ENCODE data around the gene VBP1. TPM values are rescaled to one million over a fixed set of nuclear protein-coding genes. Genes with fewer than 3 reads are reported as not detected.

Gene VBP1
- polyA plus RNA-seq, 1 of the 3 experiments (the other 2 are of a cell fraction): 13.8 TPM

GRCh38 chrX:155235891-155236290 is 19.6 kb downstream of the VBP1 start:
- DNase-seq: no peak
- ChIA-PET POLR2A (no interaction called here), CTCF (interaction anchor here (0.9 to 1.0 kb wide), 2 partner anchors 10 to 15 kb away, joined by 3 read pairs; no protein-coding TSS in a partner anchor)
- Histone ChIP-seq H3K36me3 (replicated peaks in 1 of 2; ENCODE audit: control insufficient read depth in 1 of 2, insufficient read depth in 2 of 2, low read length in 1 of 2) (peaks cover 18 to 38% of the 10 kb centered on the region in 2 experiments), H3K79me2 (ENCODE audit: insufficient read depth) (peaks cover 9% of the 10 kb centered on the region; the same call in 1 of the 2 replicates), H2AFZ (ENCODE audit: low read depth) (no peak overlapping the region), H3K9ac (no peak overlapping the region), H3K4me1 (ENCODE audit: control insufficient read depth in 1 of 2, insufficient read depth in 2 of 2, low read depth in 1 of 2, low read length in 1 of 2) (no peaks in the 10 kb centered on the region), H3F3A (replicated peaks; ENCODE audit: insufficient read depth) (no peaks in the 10 kb centered on the region), H3K27ac (ENCODE audit: low read depth in 2 of 2, low read length in 1 of 2) (no peak overlapping the region), H3K4me3 (ENCODE audit: low read depth in 2 of 2, low read length in 1 of 2) (no peak overlapping the region), H3K4me2 (no peak overlapping the region), H4K20me1 (ENCODE audit: insufficient read depth) (no peaks in the 10 kb centered on the region), H3K9me2 (no peaks in the 10 kb centered on the region), H3K27me3 (ENCODE audit: insufficient read depth) (no peaks in the 10 kb centered on the region), H3K9me3 (no peaks in the 10 kb centered on the region)
- TF ChIP-seq, protein P1, sequence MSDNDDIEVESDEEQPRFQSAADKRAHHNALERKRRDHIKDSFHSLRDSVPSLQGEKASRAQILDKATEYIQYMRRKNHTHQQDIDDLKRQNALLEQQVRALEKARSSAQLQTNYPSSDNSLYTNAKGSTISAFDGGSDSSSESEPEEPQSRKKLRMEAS (IDR thresholded peaks at IDR 0.05; ENCODE audit: low read depth): no peak
- no peak for TF ChIP-seq RAD21 (IDR thresholded peaks at IDR 0.05; ENCODE audit: low read length)
- no peak for TF ChIP-seq POLR2AphosphoS5 (IDR thresholded peaks at IDR 0.05; ENCODE audit: low read depth, low read length)
- TF ChIP-seq RXRA (IDR thresholded peaks at IDR 0.05; ENCODE audit: borderline replicate concordance, low read depth): no peak
- no peak for TF ChIP-seq ELF1 (IDR thresholded peaks at IDR 0.05)
- no peak for TF ChIP-seq GATA2 (CRISPR knock-in tag; IDR thresholded peaks at IDR 0.05)
- TF ChIP-seq SMC3 (IDR thresholded peaks at IDR 0.05; ENCODE audit: low read depth, low read length): no peak
- TF ChIP-seq MXI1 (IDR thresholded peaks at IDR 0.05; ENCODE audit: low read depth, low read length): no peak
- no peak for TF ChIP-seq FOXM1 (IDR thresholded peaks at IDR 0.05; ENCODE audit: low read depth)
- no peak for TF ChIP-seq CTCF (IDR thresholded peaks at IDR 0.05)
- no peak for TF ChIP-seq ZBTB33 (IDR thresholded peaks at IDR 0.05; ENCODE audit: borderline replicate concordance, low read depth)
- no peak for TF ChIP-seq FOSL2 (IDR thresholded peaks at IDR 0.05; ENCODE audit: borderline replicate concordance, low read depth)
- TF ChIP-seq TCF12 (IDR thresholded peaks at IDR 0.05): no peak
- TF ChIP-seq NFIC (IDR thresholded peaks at IDR 0.05; ENCODE audit: borderline replicate concordance): no peak
- no peak for TF ChIP-seq USF1 (IDR thresholded peaks at IDR 0.05; ENCODE audit: borderline replicate concordance, low read depth)
- no peak for TF ChIP-seq EP300 (IDR thresholded peaks at IDR 0.05; ENCODE audit: borderline replicate concordance in 1 of 2, low read depth in 1 of 2, low read length in 1 of 2)
- no peak for TF ChIP-seq YY1 (IDR thresholded peaks at IDR 0.05; ENCODE audit: low read depth)
- TF ChIP-seq FOXJ3 (CRISPR knock-in tag; IDR thresholded peaks at IDR 0.05): no peak
- TF ChIP-seq, protein P2, sequence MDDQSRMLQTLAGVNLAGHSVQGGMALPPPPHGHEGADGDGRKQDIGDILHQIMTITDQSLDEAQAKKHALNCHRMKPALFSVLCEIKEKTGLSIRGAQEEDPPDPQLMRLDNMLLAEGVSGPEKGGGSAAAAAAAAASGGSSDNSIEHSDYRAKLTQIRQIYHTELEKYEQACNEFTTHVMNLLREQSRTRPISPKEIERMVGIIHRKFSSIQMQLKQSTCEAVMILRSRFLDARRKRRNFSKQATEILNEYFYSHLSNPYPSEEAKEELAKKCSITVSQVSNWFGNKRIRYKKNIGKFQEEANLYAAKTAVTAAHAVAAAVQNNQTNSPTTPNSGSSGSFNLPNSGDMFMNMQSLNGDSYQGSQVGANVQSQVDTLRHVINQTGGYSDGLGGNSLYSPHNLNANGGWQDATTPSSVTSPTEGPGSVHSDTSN (IDR thresholded peaks at IDR 0.05): no peak
